GM19467 (cell line): ENCODE data around the gene TBC1D8.

Experiments used
- ATAC-seq: cut with Tn5 transposase; IDR thresholded peaks from one replicate; pipeline ENCODE4 v1.9.1; 2021; ENCODE audit warnings: mild to moderate bottlenecking, moderate library complexity; ENCODE audit not compliant: unreplicated experiment

TBC1D8 gene

DNA sequence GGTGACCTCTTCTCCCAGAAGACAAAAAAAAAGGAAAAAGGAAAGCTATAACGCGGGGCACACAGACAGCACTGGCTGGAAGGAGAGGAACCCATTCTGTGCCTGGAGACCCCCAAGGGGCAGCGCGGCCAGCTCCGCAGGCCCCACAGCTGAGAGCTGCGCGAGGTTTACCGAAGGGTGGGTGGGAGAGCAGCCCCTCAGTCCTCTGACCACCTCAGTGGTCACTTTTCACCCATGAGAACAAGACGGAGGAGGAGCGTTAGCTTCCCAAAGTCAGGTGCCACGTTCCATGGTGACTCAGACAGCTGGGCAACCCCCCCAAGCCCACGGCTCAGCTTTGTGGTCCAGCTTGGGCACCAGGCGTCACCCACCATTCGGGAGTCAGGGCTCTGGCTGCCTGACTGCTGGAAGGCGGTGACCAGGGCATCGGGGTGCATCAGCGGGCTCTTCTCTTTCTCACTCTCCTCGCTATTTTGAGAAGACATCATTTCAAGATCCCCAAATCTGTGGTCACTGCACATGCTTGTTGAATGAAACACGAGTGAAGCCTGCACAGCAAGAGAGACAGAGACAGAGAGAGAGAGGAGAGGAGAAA, 113.9 kb downstream of the TBC1D8 start:
- ATAC-seq: no peak

DNA sequence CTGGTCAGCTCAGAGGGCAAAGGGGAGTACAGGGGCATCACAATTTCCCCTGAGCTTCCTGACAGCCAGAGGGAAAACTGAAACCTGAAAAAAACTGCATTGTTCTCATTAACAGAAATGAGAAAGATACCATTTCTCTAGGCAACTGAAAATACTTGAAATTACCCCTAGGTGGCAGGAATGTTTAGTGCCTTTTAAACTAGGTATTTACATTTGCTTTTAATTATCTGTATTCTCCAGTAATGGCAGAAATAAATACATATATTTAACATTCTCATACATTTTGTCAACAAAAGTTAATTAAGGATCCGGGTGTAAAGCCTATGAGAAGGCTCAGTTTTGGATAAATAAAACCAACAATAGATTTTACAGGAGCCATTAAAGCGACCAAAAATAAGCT, 114.6 kb downstream of the TBC1D8 start:
- no peak for ATAC-seq

- ATAC-seq: no peak
Measured at GRCh38 chr2:101032084-101032776, 119.0 kb downstream of the TBC1D8 start.

GRCh38 chr2:101030866-101031554, 120.2 kb downstream of the TBC1D8 start:
- ATAC-seq: no peak

- ATAC-seq: no peak
Measured at GRCh38 chr2:101027852-101028251, 123.3 kb downstream of the TBC1D8 start.

- no peak for ATAC-seq
Measured at GRCh38 chr2:101026923-101027469, 124.2 kb downstream of the TBC1D8 start.

- ATAC-seq: no peak
Measured at GRCh38 chr2:101026253-101026701, 124.9 kb downstream of the TBC1D8 start.

- ATAC-seq: no peak
Measured at GRCh38 chr2:101025561-101025960, 125.6 kb downstream of the TBC1D8 start.

- ATAC-seq: no peak
Measured at GRCh38 chr2:101023327-101024107, 127.7 kb downstream of the TBC1D8 start.

GRCh38 chr2:101022221-101022620, 129.0 kb downstream of the TBC1D8 start:
- ATAC-seq: no peak

DNA sequence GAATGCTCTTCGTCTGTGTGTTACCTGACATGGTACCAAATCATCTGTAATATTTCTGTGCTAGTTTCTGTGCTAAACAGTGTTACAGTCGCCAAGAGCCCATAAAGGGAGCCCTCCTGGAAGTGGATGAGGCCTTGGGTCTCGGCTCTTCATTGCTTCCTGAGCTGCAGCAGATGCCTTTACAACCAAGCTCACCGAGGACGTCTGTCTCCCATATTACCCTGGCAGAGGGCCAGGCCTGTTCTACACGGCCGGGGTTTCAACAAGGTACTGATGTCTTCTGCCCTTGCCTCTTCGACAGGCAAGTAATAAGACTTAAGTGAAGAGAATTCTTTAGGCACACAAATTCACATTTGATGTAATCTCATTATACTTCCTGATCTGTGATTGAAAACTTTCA, 132.2 kb downstream of the TBC1D8 start:
- no peak for ATAC-seq

DNA sequence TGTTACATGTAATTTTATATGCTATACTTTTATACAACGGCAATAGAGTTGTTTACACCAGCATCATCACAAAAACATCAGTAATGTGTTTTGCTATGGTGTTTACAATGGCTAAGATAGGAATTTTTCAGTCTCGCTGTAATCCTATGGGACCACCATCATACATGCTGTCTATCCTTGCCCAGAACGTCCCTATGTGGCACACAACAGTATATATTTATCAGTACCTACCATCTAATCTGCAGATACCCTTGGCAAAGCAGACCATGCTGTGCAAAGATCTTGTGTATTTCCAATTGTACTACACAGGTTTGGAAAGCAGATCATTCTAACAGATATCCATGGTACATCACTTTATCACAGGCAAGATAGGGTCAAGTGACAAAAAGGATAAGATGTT, 133.8 kb downstream of the TBC1D8 start:
- ATAC-seq: no peak

- no peak for ATAC-seq
Measured at GRCh38 chr2:101014264-101014857, 136.8 kb downstream of the TBC1D8 start.

GRCh38 chr2:101012706-101013181, 138.4 kb downstream of the TBC1D8 start:
- ATAC-seq: no peak

DNA sequence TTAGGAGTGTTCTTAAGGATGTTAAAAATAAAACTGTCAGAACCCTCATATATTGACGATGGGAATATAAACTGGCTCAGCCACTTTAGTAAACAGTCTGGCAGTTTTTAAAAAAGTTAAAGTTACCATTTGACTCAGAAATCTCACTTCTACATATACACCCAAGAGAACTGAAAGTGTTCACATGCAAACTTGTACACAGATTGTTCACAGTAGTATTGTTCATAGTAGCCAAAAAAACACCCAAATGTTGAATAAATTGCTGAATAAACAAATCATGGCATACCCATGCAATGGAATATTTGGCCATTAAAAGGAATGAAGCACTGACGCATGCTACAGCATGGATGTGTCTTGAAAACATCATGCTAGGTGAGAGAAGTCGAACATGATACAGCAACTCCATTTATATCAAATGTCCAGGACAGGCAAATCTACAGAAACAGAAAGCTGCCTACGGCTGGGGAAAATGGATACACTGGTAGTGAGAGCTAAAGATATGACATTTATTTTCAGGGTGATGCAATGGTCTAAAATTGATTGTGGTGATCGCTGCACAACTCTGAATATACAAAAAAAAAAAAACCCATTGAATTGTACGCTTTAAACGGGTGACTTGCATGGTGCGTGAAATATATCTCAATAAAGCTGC, 139.0 kb downstream of the TBC1D8 start:
- peak; percentile 71 for ATAC-seq

- ATAC-seq: no peak
Measured at GRCh38 chr2:101011152-101011551, 140.0 kb downstream of the TBC1D8 start.

GRCh38 chr2:101007415-101008345, 143.5 kb downstream of the TBC1D8 start:
- no peak for ATAC-seq

- ATAC-seq: no peak
Measured at GRCh38 chr2:101006065-101006715, 145.0 kb downstream of the TBC1D8 start.
